Stimulated activated effector memory CD8-positive, alpha-beta T cell treated with anti-CD3 and anti-CD28 coated beads, Interleukin-12 subunit alpha, Interleukin-12 subunit beta, amount 100 ng/mL, for 72 hours (primary cell): ENCODE measurements around the gene PRDM1.

Source experiments
- ATAC-seq: fragments of 150-1000 bp; cut with Tn5 transposase; 2 replicates; pipeline ENCODE4 v1.10.0; 2021
- DNase-seq, 2 donors: peaks; one replicate each; pipeline ENCODE4 v3.0.0; 2021 to 2022; ENCODE audit warnings: low spot score in 2 of 2
- H3K27ac Mint-ChIP-seq: one replicate; pipeline ENCODE4 v1.8.0; 2022; ENCODE audit warnings: mild to moderate bottlenecking, mixed read lengths
- H3K36me3 Mint-ChIP-seq: one replicate; pipeline ENCODE4 v1.8.0; 2022; ENCODE audit warnings: mild to moderate bottlenecking, mixed read lengths
- H3K4me1 Mint-ChIP-seq: one replicate; pipeline ENCODE4 v1.8.0; 2022; ENCODE audit warnings: mixed read lengths
- H3K4me3 Mint-ChIP-seq: one replicate; pipeline ENCODE4 v1.8.0; 2022; ENCODE audit warnings: mild to moderate bottlenecking, mixed read lengths
- H3K9me3 Mint-ChIP-seq: one replicate; pipeline ENCODE4 v1.8.0; 2022; ENCODE audit warnings: mixed read lengths

The PRDM1 gene

DNA sequence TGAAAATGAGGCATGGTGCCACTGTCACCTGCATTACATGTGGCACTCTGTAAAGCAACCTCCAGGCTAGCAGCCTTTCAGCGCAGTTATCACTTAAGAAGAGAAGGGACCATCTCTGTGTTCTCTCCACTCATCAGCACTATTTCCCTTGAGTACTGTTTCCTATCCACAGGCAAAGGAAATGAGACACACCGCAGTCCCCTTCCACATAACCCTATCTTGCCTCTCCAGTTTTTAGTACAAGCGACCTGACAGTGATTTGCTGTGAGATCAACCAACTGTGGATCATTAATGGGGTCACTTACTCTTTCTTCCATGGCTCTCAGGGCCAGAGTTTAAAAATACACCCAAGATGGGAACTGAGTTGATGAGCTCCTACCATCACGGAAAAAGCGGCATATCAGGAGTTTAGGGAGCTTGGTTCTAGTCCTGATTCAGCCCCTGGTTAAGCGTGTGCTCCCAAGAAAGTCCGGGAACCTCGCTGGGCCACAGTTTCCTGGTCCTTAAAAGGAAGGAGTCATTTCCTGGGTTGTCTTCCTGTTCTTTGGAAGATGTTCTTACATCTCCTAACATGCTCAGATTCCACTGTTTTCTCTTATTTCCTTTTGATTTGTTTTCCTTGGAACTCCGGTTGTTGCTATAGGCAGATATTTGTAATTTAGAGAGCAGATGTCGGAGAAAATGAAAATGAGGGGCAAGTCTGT lies 27.3 kb downstream of the PRDM1 start:
- DNase-seq (peak in 1 of 2 donors; percentile 53), ATAC-seq (no peak)
- H3K4me1 Mint-ChIP-seq: peaks cover 93% of the 10 kb centered on the region
- H3K9me3 Mint-ChIP-seq: no peaks in the 10 kb centered on the region
- H3K36me3 Mint-ChIP-seq: peaks cover 41% of the 10 kb centered on the region
- peak overlapping the region; percentile 73 for H3K27ac Mint-ChIP-seq
- H3K4me3 Mint-ChIP-seq: peak overlapping the region; percentile 34

DNA sequence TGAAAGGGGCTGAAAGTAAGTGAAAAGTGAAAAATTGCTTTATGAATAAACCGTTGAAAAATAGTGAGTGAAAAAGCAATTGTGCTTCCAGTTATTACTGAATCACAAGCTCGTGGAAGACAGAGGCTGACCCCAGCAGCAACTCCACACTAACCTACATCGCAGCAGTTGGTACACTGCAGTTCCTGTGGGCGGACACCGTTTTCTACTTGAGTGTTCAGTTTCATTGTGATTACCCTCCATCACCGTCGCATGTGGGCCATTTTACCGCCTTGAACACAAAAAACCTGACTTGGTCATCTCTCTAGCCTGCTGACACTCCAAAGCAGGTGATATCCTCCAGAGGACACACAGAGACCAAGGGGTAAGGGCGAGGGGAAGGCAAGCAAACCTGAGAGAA lies 28.4 kb downstream of the PRDM1 start:
- DNase-seq (peak; percentile 49 to 90), ATAC-seq (peak; percentile 93)
- Mint-ChIP-seq H3K9me3 (no peaks in the 10 kb centered on the region), H3K4me3 (peak overlapping the region; percentile 34), H3K27ac (peak overlapping the region; percentile 73), H3K36me3 (peaks cover 30% of the 10 kb centered on the region), H3K4me1 (peaks cover 94% of the 10 kb centered on the region)

DNA sequence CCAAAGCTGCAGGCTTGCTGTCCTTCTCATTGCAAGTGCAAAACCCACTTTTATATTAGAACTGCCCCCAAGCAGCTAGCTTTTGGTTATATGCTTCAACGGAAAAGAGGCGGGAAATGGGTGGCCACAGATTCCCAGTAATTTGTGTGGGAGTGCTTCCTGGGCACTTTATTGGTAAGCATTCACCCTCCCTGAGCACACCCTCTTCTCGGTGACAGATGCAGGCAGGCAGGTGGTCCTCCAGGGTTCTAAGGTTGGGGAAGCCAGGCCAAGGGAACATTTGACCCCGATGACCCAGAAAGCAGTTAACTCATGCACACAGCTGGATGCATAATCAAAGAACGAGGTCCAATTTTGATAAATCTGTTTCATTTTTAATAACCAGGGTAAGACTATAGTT lies 29.1 kb downstream of the PRDM1 start:
- Mint-ChIP-seq H3K27ac (peak overlapping the region; percentile 73), H3K36me3 (peaks cover 22% of the 10 kb centered on the region), H3K4me3 (peak overlapping the region; percentile 34)

DNA sequence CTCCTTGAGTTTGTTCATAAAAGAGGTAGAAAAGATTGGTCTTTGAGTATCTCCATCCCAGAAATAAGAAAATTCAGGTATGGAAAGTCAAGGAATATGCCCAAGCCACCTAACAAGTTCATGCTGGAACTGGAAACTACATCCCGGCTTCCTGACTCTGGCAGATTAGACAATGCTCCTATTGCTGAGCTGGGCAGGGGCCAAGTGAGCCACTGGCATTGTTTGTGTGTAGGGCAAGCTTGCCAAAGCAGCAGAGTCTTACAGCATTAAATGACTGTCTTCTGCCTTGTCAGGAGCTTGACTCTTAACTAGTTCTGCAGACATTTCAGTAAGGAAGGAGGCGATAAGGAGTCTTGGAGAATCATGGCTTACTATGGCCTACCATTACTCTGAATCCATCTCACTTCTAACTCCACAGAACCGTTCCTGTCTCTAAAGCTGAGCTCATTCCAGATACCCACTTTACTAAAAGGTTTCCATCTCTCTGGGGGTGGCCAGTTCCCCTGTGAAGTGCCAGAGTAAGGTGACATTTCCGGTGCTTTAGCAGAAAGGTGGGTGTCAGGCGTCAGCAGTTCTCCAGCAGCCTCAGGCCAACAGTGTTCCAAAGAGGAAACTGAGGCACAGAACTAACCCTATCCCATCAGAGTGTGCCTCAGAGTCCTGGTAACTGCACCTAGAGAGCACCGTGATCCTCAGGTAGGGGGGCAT lies 30.1 kb downstream of the PRDM1 start:
- H3K36me3 Mint-ChIP-seq: peaks cover 12% of the 10 kb centered on the region
- peak overlapping the region; percentile 73 for H3K27ac Mint-ChIP-seq
- H3K9me3 Mint-ChIP-seq: no peaks in the 10 kb centered on the region
- peak overlapping the region; percentile 34 for H3K4me3 Mint-ChIP-seq
- ATAC-seq: no peak
- no peak for DNase-seq
- peaks cover 85% of the 10 kb centered on the region for H3K4me1 Mint-ChIP-seq

More for the DNA sequence above, 29.1 kb downstream of the PRDM1 start:
- no peak for ATAC-seq
- H3K9me3 Mint-ChIP-seq: no peaks in the 10 kb centered on the region
- peaks cover 94% of the 10 kb centered on the region for H3K4me1 Mint-ChIP-seq
- DNase-seq: no peak

DNA sequence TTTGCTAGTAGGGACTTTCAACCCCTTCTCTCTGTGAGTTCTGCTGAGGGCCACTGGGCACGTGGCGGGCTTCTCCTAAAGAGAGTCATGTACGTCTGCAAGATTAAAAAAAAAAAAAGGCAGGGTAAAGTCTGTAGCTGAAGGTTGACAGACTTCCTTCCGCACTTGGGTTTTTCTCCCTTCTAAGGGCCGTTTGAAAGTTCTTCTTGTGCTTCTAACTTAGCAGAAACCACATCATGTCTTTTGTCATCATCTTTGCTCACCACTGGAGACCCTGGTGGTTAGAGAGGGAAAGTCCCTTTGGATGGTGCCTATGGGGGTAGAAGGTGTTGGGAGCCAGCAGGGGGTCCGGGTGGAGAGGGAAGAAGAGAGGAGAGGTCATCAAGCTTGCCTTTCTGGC lies 31.4 kb downstream of the PRDM1 start:
- peak; percentile 73 for ATAC-seq
- Mint-ChIP-seq H3K4me3 (peak overlapping the region; percentile 34), H3K4me1 (peaks cover 72% of the 10 kb centered on the region)

DNA sequence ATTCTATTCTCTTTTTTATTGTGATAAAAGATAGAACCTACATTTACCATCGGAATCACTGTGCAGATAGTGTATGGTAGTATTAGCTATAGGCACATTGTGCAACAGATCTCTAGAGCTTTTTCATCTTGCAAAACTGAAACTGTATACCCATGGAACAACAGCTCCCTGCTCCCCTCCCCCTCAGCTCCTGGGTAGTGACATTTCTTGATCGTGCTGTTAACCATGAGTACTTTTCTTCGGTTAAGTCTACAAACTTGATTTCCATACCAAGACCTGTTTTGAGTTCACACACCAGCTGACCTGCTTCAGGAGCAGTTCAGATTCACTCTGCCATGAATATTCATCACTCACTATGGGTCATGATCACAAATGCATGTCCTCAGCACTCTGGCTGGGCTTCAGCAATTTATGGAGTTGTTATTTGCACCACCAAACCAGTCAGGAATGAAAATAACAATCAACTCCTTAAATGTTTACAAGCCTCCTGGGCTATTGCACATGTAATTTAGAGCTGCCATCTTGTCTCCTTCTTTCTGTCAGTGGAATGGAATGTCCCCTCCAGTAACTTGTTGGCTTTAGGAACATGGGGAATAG lies 32.8 kb downstream of the PRDM1 start:
- Mint-ChIP-seq H3K27ac (no peak overlapping the region), H3K36me3 (no peaks in the 10 kb centered on the region), H3K9me3 (no peaks in the 10 kb centered on the region), H3K4me1 (peaks cover 59% of the 10 kb centered on the region), H3K4me3 (no peak overlapping the region)
- no peak for ATAC-seq
- no peak for DNase-seq

More for the DNA sequence above, 31.4 kb downstream of the PRDM1 start:
- peak overlapping the region; percentile 41 for H3K27ac Mint-ChIP-seq
- peaks cover 5% of the 10 kb centered on the region for H3K36me3 Mint-ChIP-seq
- no peaks in the 10 kb centered on the region for H3K9me3 Mint-ChIP-seq
- DNase-seq: peak in 1 of 2 donors; percentile 76

DNA sequence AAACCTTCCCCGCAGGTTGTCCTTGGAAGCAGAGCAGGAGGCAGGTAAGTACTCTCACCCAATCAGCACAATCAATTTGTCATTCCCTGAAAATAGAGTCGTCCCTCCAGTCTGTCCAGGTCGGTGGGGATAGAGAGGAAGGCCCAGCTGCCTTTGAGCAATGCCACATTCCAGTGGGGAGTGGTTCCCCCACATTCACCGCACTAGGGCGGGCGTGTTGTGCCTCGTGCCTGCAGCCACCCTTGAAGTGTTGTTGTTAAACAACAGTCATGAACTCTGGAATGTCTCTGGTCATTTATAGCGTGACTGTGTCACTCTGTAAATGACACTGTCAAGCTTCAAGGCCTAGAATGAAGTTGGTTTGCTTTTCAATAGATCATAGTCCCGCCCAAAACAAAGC lies 33.4 kb downstream of the PRDM1 start:
- H3K36me3 Mint-ChIP-seq: no peaks in the 10 kb centered on the region
- peaks cover 55% of the 10 kb centered on the region for H3K4me1 Mint-ChIP-seq
- no peak overlapping the region for H3K4me3 Mint-ChIP-seq
- ATAC-seq (no peak), DNase-seq (no peak)
- no peaks in the 10 kb centered on the region for H3K9me3 Mint-ChIP-seq
- no peak overlapping the region for H3K27ac Mint-ChIP-seq

DNA sequence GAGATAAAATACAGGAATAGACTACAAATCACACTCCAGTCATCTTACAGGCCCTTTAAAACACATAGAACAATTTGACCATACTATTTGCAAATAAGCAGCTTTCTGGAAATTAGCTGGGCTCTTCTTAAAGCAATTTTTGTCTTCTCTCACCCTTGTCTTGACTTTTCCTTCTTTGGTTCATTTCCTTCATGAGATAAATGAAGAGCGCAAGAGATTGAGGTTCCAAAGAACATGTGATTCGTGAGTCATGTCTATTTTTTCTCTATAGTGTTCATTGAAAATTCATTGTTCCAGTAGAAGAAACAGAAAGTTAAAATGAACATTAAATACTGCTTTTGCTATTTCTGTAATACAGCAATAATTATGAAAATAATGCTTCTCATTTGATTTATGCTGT lies 33.9 kb downstream of the PRDM1 start:
- peaks cover 55% of the 10 kb centered on the region for H3K4me1 Mint-ChIP-seq
- DNase-seq: no peak

DNA sequence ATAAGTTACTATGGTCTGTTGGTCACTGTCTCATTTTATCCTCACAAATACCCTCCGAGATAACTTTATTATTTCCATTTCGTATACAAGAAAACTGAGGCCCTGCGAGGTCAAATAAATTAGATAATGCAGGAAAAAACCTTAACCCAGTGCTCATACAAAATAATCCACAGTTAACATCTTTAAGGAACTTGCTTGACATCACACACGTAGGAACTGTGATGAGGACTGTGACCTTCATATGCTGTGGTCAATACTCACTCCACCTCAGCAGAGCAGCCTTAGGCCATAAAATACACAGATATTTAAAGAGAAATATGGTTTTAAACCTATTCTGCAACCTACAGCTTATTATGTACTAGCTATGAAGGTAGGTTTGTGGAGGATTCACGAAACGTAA lies 34.3 kb downstream of the PRDM1 start:
- no peak for ATAC-seq
- Mint-ChIP-seq H3K27ac (no peak overlapping the region), H3K36me3 (no peaks in the 10 kb centered on the region), H3K4me1 (peaks cover 54% of the 10 kb centered on the region), H3K4me3 (no peak overlapping the region), H3K9me3 (no peaks in the 10 kb centered on the region)
- DNase-seq: no peak

More for the DNA sequence above, 33.9 kb downstream of the PRDM1 start:
- no peak overlapping the region for H3K4me3 Mint-ChIP-seq
- H3K36me3 Mint-ChIP-seq: no peaks in the 10 kb centered on the region
- H3K9me3 Mint-ChIP-seq: no peaks in the 10 kb centered on the region
- no peak for ATAC-seq
- no peak overlapping the region for H3K27ac Mint-ChIP-seq

DNA sequence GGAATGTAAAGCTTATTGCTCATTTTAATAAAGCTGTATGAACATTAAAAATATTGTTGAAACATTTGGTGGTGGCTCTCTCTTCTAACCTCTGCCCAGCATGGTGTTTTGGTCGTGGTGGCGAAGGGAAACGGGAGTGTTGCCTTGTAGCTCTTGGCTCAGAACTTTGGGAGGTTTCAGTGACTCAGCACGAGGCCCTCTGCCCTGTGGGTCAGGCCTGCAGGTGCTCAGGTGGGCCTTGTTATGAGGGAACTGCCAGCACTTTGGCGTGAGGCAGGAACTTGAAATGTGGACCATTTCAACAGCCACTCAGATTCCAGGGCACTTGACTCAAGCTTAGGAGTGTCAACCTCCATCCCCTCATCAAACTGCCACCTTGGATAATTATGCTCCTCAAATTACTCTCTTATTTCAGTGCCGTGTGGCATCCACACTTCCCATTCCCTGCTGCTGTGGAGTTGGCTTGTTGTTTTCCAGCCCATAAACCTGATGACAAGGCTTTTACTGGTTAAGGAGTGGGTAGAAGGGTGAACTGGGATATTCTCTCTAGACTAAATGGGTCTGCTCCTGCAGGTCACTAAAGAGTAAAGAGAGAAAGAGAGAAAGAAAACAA lies 36.3 kb downstream of the PRDM1 start:
- Mint-ChIP-seq H3K4me3 (no peak overlapping the region), H3K36me3 (no peaks in the 10 kb centered on the region), H3K9me3 (no peaks in the 10 kb centered on the region), H3K4me1 (peaks cover 54% of the 10 kb centered on the region), H3K27ac (no peak overlapping the region)
- ATAC-seq: no peak
- no peak for DNase-seq

DNA sequence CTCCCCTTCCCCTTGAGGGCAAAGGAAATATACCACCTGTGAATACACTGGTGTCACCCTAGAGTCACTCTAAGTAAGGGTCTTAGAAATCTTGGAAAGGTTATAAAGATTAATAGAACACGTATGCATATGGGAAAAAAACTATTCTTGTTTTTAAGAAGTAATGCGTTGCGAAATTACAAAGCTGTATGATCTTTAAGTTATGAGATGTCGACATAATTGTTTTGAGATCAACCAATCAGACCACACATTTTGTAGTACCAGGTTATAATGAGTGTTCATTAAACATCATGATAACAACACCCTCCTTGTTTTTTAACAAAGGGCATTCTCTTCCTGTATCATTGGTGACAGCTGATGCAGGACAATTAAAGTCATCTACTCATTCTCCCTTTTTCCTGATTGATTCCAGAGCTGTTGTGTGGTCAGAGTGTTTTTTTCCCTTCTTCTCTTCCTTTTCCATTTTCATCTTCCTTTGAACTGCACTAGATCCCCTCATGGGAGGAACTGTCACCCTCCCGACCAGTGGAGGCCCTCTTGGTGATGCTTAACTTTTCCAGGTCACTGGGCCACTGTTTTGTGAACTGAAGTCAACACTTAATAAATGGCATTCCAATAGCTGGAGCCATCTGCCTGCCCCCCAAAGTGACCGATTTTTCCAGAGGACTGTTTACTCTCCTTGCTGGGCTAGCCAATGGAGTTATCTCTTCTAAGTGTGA lies 37.0 kb downstream of the PRDM1 start:
- ATAC-seq: no peak
- peaks cover 47% of the 10 kb centered on the region for H3K4me1 Mint-ChIP-seq
- no peak for DNase-seq

DNA sequence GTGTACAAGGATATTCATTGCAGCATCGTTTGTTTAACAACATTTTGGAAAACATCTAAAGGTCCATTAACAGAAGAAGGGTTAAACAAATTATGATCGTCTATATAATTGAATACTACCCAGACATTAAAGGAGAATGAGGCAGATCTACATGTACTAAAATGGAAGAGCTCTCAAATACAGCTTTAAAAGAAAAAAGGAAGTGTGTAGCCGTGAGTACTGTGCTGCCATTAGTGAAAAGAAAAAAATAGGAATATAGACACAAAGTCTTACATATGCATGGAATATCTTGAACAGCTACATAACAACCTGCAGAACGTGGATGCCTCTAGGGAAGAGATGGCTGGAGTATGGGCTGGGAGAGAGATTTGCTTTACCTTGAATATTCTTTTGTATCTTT lies 37.9 kb downstream of the PRDM1 start:
- H3K4me3 Mint-ChIP-seq: no peak overlapping the region
- no peaks in the 10 kb centered on the region for H3K9me3 Mint-ChIP-seq
- H3K4me1 Mint-ChIP-seq: peaks cover 42% of the 10 kb centered on the region
- ATAC-seq (no peak), DNase-seq (no peak)
- no peak overlapping the region for H3K27ac Mint-ChIP-seq
- no peaks in the 10 kb centered on the region for H3K36me3 Mint-ChIP-seq

More for the DNA sequence above, 37.0 kb downstream of the PRDM1 start:
- H3K27ac Mint-ChIP-seq: no peak overlapping the region
- H3K9me3 Mint-ChIP-seq: no peaks in the 10 kb centered on the region
- H3K4me3 Mint-ChIP-seq: no peak overlapping the region
- H3K36me3 Mint-ChIP-seq: no peaks in the 10 kb centered on the region

DNA sequence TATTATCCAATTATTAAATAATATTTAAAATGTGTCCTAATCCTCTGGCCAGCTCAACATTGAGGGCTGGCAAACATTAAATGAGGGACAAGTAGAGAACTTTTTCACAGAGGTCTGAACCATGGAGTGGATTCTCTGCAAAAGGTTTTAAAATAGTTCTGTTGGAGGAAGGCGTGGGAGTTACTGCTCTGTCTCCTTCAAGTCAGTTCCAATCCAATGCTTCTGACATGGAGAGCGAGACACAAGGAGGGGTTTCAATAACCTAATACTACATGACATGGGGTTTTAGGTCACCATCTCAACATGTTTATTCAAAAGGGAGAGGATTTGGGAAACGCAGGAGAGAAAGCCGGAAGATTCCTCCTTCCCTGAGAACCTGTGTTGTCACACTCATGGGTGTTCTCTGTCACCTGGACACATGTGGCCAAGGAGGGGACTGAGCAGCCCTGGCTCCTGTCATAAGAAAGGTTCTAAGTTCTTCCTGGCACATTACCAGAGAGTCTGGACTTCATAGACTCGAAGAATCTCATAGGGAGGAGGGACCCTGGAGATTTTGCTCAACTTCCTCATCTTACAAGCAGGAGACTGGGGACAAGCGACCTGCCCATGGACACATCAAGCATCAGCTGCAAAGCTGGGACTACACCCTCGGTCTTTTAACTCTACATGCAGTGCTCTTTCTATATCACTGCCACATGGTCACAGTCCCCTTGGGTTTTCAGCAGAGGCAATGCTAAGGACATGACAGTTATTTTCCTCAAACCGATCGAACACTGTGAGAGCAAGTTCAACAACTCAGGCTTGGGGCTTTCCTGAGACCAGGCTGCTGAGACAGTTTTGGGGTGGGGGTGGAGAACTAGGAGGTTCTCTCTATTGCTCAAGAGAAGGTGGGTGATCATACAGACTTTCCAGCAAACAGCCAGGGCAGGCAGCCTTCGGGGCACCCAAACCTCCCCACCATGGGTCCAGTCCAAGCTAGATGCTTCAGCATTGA lies 38.6 kb downstream of the PRDM1 start:
- DNase-seq (no peak), ATAC-seq (no peak)
- Mint-ChIP-seq H3K4me1 (peaks cover 40% of the 10 kb centered on the region), H3K9me3 (no peaks in the 10 kb centered on the region), H3K4me3 (no peak overlapping the region), H3K36me3 (no peaks in the 10 kb centered on the region), H3K27ac (no peak overlapping the region)

DNA sequence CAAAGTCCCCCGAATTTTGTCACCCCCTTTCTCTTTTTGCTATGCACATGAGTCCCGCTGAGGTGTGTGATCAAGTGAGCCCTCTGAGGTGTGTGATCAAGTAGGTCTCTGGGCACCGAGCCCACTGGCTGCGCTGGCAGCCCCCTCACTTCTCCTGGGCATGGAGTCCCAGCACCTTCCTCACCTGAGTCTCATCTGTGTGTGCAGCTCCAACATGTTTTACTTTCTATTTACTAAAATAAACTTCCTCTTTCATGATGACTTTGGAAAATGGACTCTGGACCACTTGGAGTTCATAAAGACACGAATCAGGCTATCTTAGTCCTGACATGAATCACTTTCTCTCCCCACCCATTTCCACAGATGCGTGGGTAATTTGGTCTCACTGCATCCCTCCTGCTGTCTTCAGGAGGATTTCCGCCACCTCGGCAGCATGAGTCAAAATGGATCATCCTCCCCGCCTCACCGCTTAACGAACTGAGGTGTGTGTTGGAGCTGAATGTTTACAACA lies 39.8 kb downstream of the PRDM1 start:
- Mint-ChIP-seq H3K9me3 (no peaks in the 10 kb centered on the region), H3K27ac (peak overlapping the region; percentile 57), H3K4me1 (peaks cover 42% of the 10 kb centered on the region), H3K4me3 (peak overlapping the region; percentile 59), H3K36me3 (no peaks in the 10 kb centered on the region)
- peak in 1 of 2 donors; percentile 77 for DNase-seq
- peak; percentile 97 for ATAC-seq
